ENCODE measurements around the gene PPP2R3C. TPM values are rescaled to one million over a fixed set of nuclear protein-coding genes. Genes with fewer than 3 reads are reported as not detected.

Gene PPP2R3C
- total and polyA plus RNA-seq, 2 of the 13 experiments (the other 11 are each of a cell fraction or from before 2014, with no cell fraction given): 63.4 to 102 TPM

DNA sequence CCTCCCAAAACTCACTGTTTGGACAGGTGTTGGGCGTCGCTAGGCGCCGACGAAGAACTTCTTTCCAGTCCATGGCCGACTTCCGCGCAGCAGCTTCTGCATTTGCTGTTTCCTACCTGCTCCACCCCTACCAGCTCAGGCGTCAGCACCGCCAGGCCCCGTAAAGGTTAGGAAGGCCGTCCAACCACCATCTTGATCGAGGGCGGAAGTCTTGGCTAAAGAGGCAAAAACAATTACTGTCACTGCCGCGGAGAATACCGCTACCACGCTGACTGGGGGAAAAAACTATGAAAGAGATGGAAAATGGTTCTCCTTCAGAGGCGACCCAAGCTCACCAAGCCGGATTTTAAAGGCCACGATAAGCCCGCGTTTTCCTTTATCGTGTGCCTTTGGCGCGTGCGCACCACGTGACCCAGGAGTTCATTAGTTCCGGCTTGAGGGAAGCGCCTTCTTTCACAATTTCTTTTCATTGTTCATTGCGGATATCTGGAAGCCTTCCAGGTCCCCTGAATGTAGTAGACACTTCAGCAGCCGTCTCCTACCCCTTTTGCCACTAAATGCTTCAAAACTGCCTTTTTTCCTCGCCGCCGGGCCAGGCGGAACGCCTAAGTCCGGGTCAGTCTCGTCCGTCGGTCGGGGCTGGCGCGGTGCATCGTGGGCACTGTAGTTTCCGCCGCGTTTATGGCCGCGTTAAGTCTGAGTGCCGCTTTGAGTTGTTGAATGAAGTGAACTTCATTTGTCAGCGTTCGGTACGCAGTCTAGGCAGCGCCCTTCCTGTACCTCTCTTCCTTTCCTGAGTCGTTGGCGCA is at the start of gene PPP2R3C, which contains the start of gene PRORP (continued):
- TF ChIP-seq, protein P1, sequence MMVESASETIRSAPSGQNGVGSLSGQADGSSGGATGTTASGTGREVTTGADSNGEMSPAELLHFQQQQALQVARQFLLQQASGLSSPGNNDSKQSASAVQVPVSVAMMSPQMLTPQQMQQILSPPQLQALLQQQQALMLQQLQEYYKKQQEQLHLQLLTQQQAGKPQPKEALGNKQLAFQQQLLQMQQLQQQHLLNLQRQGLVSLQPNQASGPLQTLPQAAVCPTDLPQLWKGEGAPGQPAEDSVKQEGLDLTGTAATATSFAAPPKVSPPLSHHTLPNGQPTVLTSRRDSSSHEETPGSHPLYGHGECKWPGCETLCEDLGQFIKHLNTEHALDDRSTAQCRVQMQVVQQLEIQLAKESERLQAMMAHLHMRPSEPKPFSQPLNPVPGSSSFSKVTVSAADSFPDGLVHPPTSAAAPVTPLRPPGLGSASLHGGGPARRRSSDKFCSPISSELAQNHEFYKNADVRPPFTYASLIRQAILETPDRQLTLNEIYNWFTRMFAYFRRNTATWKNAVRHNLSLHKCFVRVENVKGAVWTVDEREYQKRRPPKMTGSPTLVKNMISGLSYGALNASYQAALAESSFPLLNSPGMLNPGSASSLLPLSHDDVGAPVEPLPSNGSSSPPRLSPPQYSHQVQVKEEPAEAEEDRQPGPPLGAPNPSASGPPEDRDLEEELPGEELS (CRISPR knock-in tag; IDR thresholded peaks at IDR 0.05): peak; percentile 76
- TF ChIP-seq FOXP1 (IDR thresholded peaks at IDR 0.05) (no peak), FOXP1 (CRISPR knock-in tag; IDR thresholded peaks at IDR 0.05) (peak; percentile 11; the same call in 1 of the 2 replicates), TRIM24 (CRISPR knock-in tag; IDR thresholded peaks at IDR 0.05) (no peak), DNMT1 (CRISPR knock-in tag; IDR thresholded peaks at IDR 0.05) (peak; percentile 96), MYC (CRISPR knock-in tag; IDR thresholded peaks at IDR 0.05; ENCODE audit: borderline replicate concordance) (peak; percentile 99), ZNF432 (CRISPR knock-in tag; IDR thresholded peaks at IDR 0.05; ENCODE audit: borderline replicate concordance) (no peak), KLF16 (CRISPR knock-in tag; IDR thresholded peaks at IDR 0.05) (peak; percentile 73 to 89; a peak in 2 of 4 replicates), ZFYVE20 (CRISPR knock-in tag; IDR thresholded peaks at IDR 0.05; ENCODE audit: borderline replicate concordance, low read depth) (peak; percentile 92; the same call in 1 of the 2 replicates), TCF12 (IDR thresholded peaks at IDR 0.05) (no peak), TCF12 (CRISPR knock-in tag; IDR thresholded peaks at IDR 0.05) (peak; percentile 90; the same call in 1 of the 2 replicates), ZNF451 (CRISPR knock-in tag; IDR thresholded peaks at IDR 0.05) (peak; percentile 92; the same call in 1 of the 2 replicates), NRL (CRISPR knock-in tag; IDR thresholded peaks at IDR 0.05; ENCODE audit: borderline replicate concordance) (peak; percentile 93; the same call in 1 of the 2 replicates), ZNF629 (CRISPR knock-in tag; conservative IDR thresholded peaks at IDR 0.05) (no peak; the same call in 1 of the 2 replicates), KDM1A (CRISPR knock-in tag; IDR thresholded peaks at IDR 0.05) (0 out of 2 replicates have a peak, but pooled peaks have one; percentile 15), SMAD3 (CRISPR knock-in tag; IDR thresholded peaks at IDR 0.05) (peak; percentile 60), MBD4 (IDR thresholded peaks at IDR 0.05; ENCODE audit: borderline replicate concordance, low read length) (peak; percentile 81; the same call in 1 of the 2 replicates), TBX3 (IDR thresholded peaks at IDR 0.05; ENCODE audit: borderline replicate concordance) (peak; percentile 62), ZNF552 (CRISPR knock-in tag; IDR thresholded peaks at IDR 0.05; ENCODE audit: borderline replicate concordance) (peak; percentile 94), CEBPB (IDR thresholded peaks at IDR 0.05; ENCODE audit: borderline replicate concordance, low read depth, low read length) (peak; percentile 69; the same call in 1 of the 2 replicates), NCOA1 (CRISPR knock-in tag; IDR thresholded peaks at IDR 0.05) (peak; percentile 92), ZNF235 (CRISPR knock-in tag; IDR thresholded peaks at IDR 0.05; ENCODE audit: borderline replicate concordance) (peak; percentile 94), ZNF138 (CRISPR knock-in tag; IDR thresholded peaks at IDR 0.05; ENCODE audit: low read depth) (peak; percentile 87; the same call in 1 of the 2 replicates), THYN1 (CRISPR knock-in tag; IDR thresholded peaks at IDR 0.05; ENCODE audit: borderline replicate concordance, low read depth) (no peak), ZNF816 (CRISPR knock-in tag; IDR thresholded peaks at IDR 0.05; ENCODE audit: borderline replicate concordance) (peak; percentile 96), ZMAT3 (CRISPR knock-in tag; conservative IDR thresholded peaks at IDR 0.05) (peak; percentile 96)
- TF ChIP-seq, protein P2, sequence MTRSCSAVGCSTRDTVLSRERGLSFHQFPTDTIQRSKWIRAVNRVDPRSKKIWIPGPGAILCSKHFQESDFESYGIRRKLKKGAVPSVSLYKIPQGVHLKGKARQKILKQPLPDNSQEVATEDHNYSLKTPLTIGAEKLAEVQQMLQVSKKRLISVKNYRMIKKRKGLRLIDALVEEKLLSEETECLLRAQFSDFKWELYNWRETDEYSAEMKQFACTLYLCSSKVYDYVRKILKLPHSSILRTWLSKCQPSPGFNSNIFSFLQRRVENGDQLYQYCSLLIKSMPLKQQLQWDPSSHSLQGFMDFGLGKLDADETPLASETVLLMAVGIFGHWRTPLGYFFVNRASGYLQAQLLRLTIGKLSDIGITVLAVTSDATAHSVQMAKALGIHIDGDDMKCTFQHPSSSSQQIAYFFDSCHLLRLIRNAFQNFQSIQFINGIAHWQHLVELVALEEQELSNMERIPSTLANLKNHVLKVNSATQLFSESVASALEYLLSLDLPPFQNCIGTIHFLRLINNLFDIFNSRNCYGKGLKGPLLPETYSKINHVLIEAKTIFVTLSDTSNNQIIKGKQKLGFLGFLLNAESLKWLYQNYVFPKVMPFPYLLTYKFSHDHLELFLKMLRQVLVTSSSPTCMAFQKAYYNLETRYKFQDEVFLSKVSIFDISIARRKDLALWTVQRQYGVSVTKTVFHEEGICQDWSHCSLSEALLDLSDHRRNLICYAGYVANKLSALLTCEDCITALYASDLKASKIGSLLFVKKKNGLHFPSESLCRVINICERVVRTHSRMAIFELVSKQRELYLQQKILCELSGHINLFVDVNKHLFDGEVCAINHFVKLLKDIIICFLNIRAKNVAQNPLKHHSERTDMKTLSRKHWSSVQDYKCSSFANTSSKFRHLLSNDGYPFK (CRISPR knock-in tag; IDR thresholded peaks at IDR 0.05; ENCODE audit: borderline replicate concordance): peak; percentile 100
